Smooth muscle cell of the brain vasculature (primary cell): ENCODE results near the gene COX5B.
"Not testable (repeated sequence)": the region's sequence is repeated elsewhere in the genome, so short reads cannot be mapped to it uniquely, and the experiment has no call there.

Experiments used
- DNase-seq: peaks from one replicate; pipeline ENCODE4 v3.0.0-alpha.2; 2012; ENCODE audit warnings: low read depth, low spot score

The COX5B gene

GRCh38 chr2:97645695-97646629, at the start of gene COX5B:
Gene COX5B, plus strand, starts transcription at chr2:97646062. Its CDS starts 25 bp downstream, at chr2:97646087.
- DNase-seq = peak; percentile 94

GRCh38 chr2:97596180-97596579, 49.7 kb upstream of the COX5B start:
- DNase-seq = not testable (repeated sequence)

- DNase-seq = not testable (repeated sequence)
Measured at GRCh38 chr2:97601537-97601936, 44.3 kb upstream of the COX5B start.

GRCh38 chr2:97605109-97605508, 40.8 kb upstream of the COX5B start:
- not testable (repeated sequence) for DNase-seq

- DNase-seq = not testable (repeated sequence)
Measured at GRCh38 chr2:97605524-97606339, 40.1 kb upstream of the COX5B start.

GRCh38 chr2:97608745-97609144, 37.1 kb upstream of the COX5B start:
- DNase-seq = not testable (repeated sequence)

GRCh38 chr2:97611895-97612294, 34.0 kb upstream of the COX5B start:
- not testable (repeated sequence) for DNase-seq

GRCh38 chr2:97615746-97616145, 30.1 kb upstream of the COX5B start:
- not testable (repeated sequence) for DNase-seq

- no peak for DNase-seq
Measured at GRCh38 chr2:97617911-97618310, 28.0 kb upstream of the COX5B start.

- DNase-seq = peak; percentile 9
Measured at GRCh38 chr2:97618939-97619827, 26.7 kb upstream of the COX5B start.

GRCh38 chr2:97620492-97620891, 25.4 kb upstream of the COX5B start:
- DNase-seq = not testable (repeated sequence)

GRCh38 chr2:97622976-97623375, 22.9 kb upstream of the COX5B start:
- DNase-seq = not testable (repeated sequence)

GRCh38 chr2:97625354-97626048, 20.4 kb upstream of the COX5B start:
- DNase-seq = not testable (repeated sequence)

GRCh38 chr2:97626049-97626430, 19.8 kb upstream of the COX5B start:
- not testable (repeated sequence) for DNase-seq

GRCh38 chr2:97644023-97644717, 1.7 kb upstream of the COX5B start:
- DNase-seq = no peak

GRCh38 chr2:97645112-97645694, 659 bp upstream of the COX5B start:
- DNase-seq = no peak

- DNase-seq = no peak
Measured at GRCh38 chr2:97646977-97647376, 1.1 kb downstream of the COX5B start.

GRCh38 chr2:97651114-97651513, 5.3 kb downstream of the COX5B start:
- DNase-seq = no peak

- no peak for DNase-seq
Measured at GRCh38 chr2:97653473-97653872, 7.6 kb downstream of the COX5B start.

- DNase-seq = no peak
Measured at GRCh38 chr2:97653874-97654273, 8.0 kb downstream of the COX5B start.
